ENCODE data around the gene UGDH. TPM values are rescaled to one million over a fixed set of nuclear protein-coding genes. Genes with fewer than 3 reads are reported as not detected.
"Not testable (repeated sequence)": the region's sequence is repeated elsewhere in the genome, so short reads cannot be mapped to it uniquely, and the experiment has no call there.

UGDH gene
- total RNA-seq, 1 donor from 2014 or later = 32.3 TPM

DNA sequence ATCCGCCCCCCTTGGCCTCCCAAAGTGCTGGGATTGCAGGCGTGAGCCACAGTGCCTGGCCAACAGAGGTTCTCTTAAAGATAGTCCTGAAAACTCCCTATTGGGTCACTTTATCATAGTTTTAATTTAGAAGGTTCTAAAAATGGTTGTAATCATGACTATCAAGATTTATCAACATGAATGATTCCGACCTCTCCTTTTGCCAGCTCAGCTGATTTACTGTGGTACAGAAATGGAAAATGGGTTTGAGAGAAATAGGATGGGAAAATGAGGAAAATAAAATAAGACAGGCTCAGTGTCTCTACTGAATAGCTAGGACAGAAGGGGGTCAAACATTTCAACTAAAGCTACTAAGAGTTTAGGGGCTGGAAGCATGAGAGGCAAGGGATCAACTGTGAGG is 28.2 kb upstream of the UGDH start:
- H3K27ac Mint-ChIP-seq (ENCODE audit: unreplicated experiment) = no peak overlapping the region
- H3K36me3 Mint-ChIP-seq (ENCODE audit: unreplicated experiment) = no peaks in the 10 kb centered on the region
- DNase-seq = no peak
- TF ChIP-seq, protein P1, sequence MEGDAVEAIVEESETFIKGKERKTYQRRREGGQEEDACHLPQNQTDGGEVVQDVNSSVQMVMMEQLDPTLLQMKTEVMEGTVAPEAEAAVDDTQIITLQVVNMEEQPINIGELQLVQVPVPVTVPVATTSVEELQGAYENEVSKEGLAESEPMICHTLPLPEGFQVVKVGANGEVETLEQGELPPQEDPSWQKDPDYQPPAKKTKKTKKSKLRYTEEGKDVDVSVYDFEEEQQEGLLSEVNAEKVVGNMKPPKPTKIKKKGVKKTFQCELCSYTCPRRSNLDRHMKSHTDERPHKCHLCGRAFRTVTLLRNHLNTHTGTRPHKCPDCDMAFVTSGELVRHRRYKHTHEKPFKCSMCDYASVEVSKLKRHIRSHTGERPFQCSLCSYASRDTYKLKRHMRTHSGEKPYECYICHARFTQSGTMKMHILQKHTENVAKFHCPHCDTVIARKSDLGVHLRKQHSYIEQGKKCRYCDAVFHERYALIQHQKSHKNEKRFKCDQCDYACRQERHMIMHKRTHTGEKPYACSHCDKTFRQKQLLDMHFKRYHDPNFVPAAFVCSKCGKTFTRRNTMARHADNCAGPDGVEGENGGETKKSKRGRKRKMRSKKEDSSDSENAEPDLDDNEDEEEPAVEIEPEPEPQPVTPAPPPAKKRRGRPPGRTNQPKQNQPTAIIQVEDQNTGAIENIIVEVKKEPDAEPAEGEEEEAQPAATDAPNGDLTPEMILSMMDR (IDR thresholded peaks at IDR 0.05; ENCODE audit: partially characterized antibody, unreplicated experiment) = no peak
- peaks cover 1% of the 10 kb centered on the region for H3K9me3 Mint-ChIP-seq (ENCODE audit: unreplicated experiment)
- no peaks in the 10 kb centered on the region for H3K4me1 Mint-ChIP-seq (ENCODE audit: low read depth, unreplicated experiment)
- peaks cover 2% of the 10 kb centered on the region for H3K27me3 Mint-ChIP-seq (ENCODE audit: unreplicated experiment)
- H3K4me3 Mint-ChIP-seq (ENCODE audit: unreplicated experiment) = no peak overlapping the region

DNA sequence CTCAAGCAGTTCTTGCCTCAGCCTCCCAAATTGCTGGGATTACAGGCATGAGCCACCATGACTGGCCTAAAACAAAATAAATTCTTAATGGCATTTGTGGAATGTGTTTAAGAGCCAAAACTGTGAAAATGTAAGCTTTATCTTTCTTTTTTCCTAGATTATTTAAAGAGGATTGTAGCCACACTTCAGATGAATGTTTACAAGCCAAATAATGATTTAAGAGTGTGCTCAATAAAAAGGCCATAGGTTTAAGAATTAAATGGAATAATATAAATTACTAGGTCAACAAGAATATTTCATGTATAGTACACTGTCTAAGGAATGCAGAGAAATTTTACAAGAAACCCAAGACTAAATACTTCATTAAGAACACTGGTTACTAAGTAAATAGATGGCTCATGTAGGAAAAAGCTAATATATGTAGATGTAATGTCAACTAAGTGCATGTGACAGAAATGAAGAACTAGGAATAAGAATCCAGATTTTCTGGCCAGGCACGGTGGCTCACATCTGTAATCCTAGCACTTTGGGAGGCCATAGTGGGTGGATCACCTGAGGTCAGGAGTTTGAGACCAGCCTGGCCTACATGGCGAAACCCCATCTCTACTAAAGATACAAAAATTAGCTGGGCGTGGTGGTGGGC is 21.3 kb upstream of the UGDH start:
- DNase-seq = no peak
- Mint-ChIP-seq H3K27ac (ENCODE audit: unreplicated experiment) (no peak overlapping the region), H3K36me3 (ENCODE audit: unreplicated experiment) (no peaks in the 10 kb centered on the region), H3K4me3 (ENCODE audit: unreplicated experiment) (no peak overlapping the region), H3K27me3 (ENCODE audit: unreplicated experiment) (no peaks in the 10 kb centered on the region), H3K9me3 (ENCODE audit: unreplicated experiment) (no peaks in the 10 kb centered on the region), H3K4me1 (ENCODE audit: low read depth, unreplicated experiment) (no peaks in the 10 kb centered on the region)
- TF ChIP-seq, protein P1 (IDR thresholded peaks at IDR 0.05; ENCODE audit: partially characterized antibody, unreplicated experiment) = no peak

DNA sequence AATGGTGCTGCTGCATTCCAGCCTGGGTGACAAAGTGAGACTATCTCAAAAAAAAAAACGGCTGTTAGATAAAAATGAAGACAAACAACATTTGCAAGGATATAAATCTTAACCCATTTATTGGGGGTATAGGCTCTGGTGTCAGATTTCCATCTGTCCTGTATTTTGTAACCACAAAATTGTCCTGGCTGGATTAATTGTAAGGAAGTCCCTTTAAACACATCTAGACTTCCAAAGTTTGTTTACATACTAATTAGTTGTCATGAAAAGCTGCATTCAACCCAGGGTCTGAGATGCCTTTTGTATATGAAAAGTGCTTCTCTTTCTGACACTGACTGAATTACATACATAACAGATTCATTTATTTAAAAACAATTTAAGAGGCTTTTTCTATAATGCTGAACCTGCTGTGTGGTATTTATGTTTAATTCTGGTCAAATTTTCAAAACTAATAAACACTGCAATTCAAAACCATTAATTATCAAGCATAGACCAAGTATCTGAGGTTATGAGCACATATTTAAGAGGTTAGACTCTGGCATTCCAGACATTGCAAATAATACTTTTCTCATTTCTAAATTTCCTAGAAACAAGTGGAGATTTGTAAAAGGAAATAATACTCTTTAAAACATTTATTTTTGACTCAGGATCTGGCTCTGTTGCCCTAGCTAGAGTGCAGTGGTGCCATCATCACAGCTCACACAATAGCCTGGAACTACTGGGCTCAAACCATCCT is 17.5 kb upstream of the UGDH start:
- TF ChIP-seq, protein P1 (IDR thresholded peaks at IDR 0.05; ENCODE audit: partially characterized antibody, unreplicated experiment) = no peak
- no peak for DNase-seq
- H3K4me1 Mint-ChIP-seq (ENCODE audit: low read depth, unreplicated experiment) = no peaks in the 10 kb centered on the region
- H3K36me3 Mint-ChIP-seq (ENCODE audit: unreplicated experiment) = no peaks in the 10 kb centered on the region
- H3K27ac Mint-ChIP-seq (ENCODE audit: unreplicated experiment) = no peak overlapping the region
- H3K4me3 Mint-ChIP-seq (ENCODE audit: unreplicated experiment) = no peak overlapping the region
- H3K9me3 Mint-ChIP-seq (ENCODE audit: unreplicated experiment) = no peaks in the 10 kb centered on the region
- no peaks in the 10 kb centered on the region for H3K27me3 Mint-ChIP-seq (ENCODE audit: unreplicated experiment)

DNA sequence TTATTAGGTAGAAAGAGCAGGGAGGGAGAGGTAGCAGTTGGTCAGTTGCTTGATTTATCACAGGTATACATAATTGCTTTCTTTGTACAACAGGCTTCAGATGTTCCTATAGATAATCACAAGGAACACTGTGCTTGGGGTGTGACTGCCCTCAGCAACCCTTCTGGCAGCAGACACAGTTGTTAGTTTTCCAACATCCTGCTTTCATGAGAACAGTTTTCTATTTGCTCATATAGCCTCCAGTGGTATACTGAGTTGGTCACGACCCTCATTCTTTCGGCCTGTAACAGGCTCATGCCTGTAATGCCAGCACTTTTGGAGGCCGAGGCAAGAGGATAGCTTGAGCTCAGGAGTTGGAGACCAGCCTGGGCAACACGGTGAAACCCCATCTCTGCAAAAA is 16.8 kb upstream of the UGDH start:
- H3K9me3 Mint-ChIP-seq (ENCODE audit: unreplicated experiment); DNase-seq; H3K36me3 Mint-ChIP-seq (ENCODE audit: unreplicated experiment); H3K27me3 Mint-ChIP-seq (ENCODE audit: unreplicated experiment); H3K4me1 Mint-ChIP-seq (ENCODE audit: low read depth, unreplicated experiment); H3K4me3 Mint-ChIP-seq (ENCODE audit: unreplicated experiment); H3K27ac Mint-ChIP-seq (ENCODE audit: unreplicated experiment): not testable (repeated sequence)

DNA sequence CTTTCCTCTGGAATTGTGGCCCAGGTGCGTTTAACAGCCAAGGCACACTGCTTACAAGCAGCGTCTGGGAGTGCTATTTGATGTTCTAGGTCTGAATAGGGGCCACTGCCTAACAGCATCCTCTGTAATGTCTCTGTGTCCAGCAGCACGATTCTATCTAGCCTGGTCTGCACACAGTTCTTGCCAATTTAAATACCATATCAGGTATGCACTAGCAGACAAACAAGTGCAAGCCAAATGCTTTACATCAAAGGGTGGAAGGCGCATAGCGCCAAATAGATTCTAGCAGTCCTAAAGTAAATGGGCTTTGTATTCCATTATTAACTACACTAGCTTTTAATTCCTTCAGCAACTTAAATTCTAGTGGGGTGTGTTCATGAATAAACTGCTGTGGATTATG is 15.8 kb upstream of the UGDH start:
- TF ChIP-seq, protein P1 (IDR thresholded peaks at IDR 0.05; ENCODE audit: partially characterized antibody, unreplicated experiment) = no peak
- Mint-ChIP-seq H3K9me3 (ENCODE audit: unreplicated experiment) (no peaks in the 10 kb centered on the region), H3K27ac (ENCODE audit: unreplicated experiment) (no peak overlapping the region), H3K27me3 (ENCODE audit: unreplicated experiment) (no peaks in the 10 kb centered on the region), H3K36me3 (ENCODE audit: unreplicated experiment) (no peaks in the 10 kb centered on the region), H3K4me1 (ENCODE audit: low read depth, unreplicated experiment) (no peaks in the 10 kb centered on the region), H3K4me3 (ENCODE audit: unreplicated experiment) (no peak overlapping the region)
- no peak for DNase-seq

All from glutamatergic neuron (in vitro differentiated cells).